ENCODE data around the gene CNTN2. TPM values are rescaled to one million over a fixed set of nuclear protein-coding genes. Genes with fewer than 3 reads are reported as not detected.

The CNTN2 gene
- total and polyA plus RNA-seq, 2 donors (not counting 1 experiment from before 2014, with no cell fraction given) = not detected

- H3K9ac ChIP-seq (ENCODE audit: insufficient read depth, low read length) = no peak overlapping the region
- H3K9me3 ChIP-seq (ENCODE audit: control insufficient read depth, insufficient read depth, low read depth, low read length) = no peaks in the 10 kb centered on the region
- DNase-seq (ENCODE audit: low read depth in 2 of 2) = no peak
- H2AFZ ChIP-seq (ENCODE audit: low read length) = no peak overlapping the region
- H4K20me1 ChIP-seq (ENCODE audit: control insufficient read depth, extremely low read depth, insufficient read depth, low read length) = no peaks in the 10 kb centered on the region
- no peaks in the 10 kb centered on the region for H3K79me2 ChIP-seq (ENCODE audit: control insufficient read depth, insufficient read depth, low read length)
- no peaks in the 10 kb centered on the region for H3K4me1 ChIP-seq (ENCODE audit: control insufficient read depth, extremely low read depth, insufficient read depth, low read length)
- no peak overlapping the region for H3K4me3 ChIP-seq (replicated peaks in 1 of 4; ENCODE audit: control extremely low read depth in 1 of 4, insufficient read depth in 1 of 4, low read depth in 3 of 4, low read length in 4 of 4)
- no peak overlapping the region for H3K27ac ChIP-seq (ENCODE audit: insufficient read depth, low read length)
- TF ChIP-seq EZH2 (IDR thresholded peaks at IDR 0.05; ENCODE audit: low read length, missing control alignments) (no peak), CTCF (conservative IDR thresholded peaks at IDR 0.05 in 1 of 2, IDR thresholded peaks at IDR 0.05 in 1 of 2; ENCODE audit: low read depth in 1 of 2, low read length in 2 of 2) (no peak)
- H3K4me2 ChIP-seq (ENCODE audit: extremely low read depth, insufficient read depth, low read length) = no peak overlapping the region
- H3K27me3 ChIP-seq (ENCODE audit: control insufficient read depth, insufficient read depth, low read length) = no peaks in the 10 kb centered on the region
- H3K36me3 ChIP-seq (ENCODE audit: control insufficient read depth, insufficient read depth, low read length) = no peaks in the 10 kb centered on the region
Observed at GRCh38 chr1:205062319-205062718, 19.3 kb downstream of the CNTN2 start.

- no peak overlapping the region for H2AFZ ChIP-seq (ENCODE audit: low read length)
- H3K36me3 ChIP-seq (ENCODE audit: control insufficient read depth, insufficient read depth, low read length) = no peaks in the 10 kb centered on the region
- no peaks in the 10 kb centered on the region for H4K20me1 ChIP-seq (ENCODE audit: control insufficient read depth, extremely low read depth, insufficient read depth, low read length)
- TF ChIP-seq EZH2 (IDR thresholded peaks at IDR 0.05; ENCODE audit: low read length, missing control alignments) (no peak), CTCF (conservative IDR thresholded peaks at IDR 0.05 in 1 of 2, IDR thresholded peaks at IDR 0.05 in 1 of 2; ENCODE audit: low read depth in 1 of 2, low read length in 2 of 2) (no peak)
- H3K27me3 ChIP-seq (ENCODE audit: control insufficient read depth, insufficient read depth, low read length) = no peaks in the 10 kb centered on the region
- no peak for DNase-seq (ENCODE audit: low read depth in 2 of 2)
- H3K9me3 ChIP-seq (ENCODE audit: control insufficient read depth, insufficient read depth, low read depth, low read length) = no peaks in the 10 kb centered on the region
- no peak overlapping the region for H3K4me2 ChIP-seq (ENCODE audit: extremely low read depth, insufficient read depth, low read length)
- H3K9ac ChIP-seq (ENCODE audit: insufficient read depth, low read length) = no peak overlapping the region
- H3K4me3 ChIP-seq (replicated peaks in 1 of 4; ENCODE audit: control extremely low read depth in 1 of 4, insufficient read depth in 1 of 4, low read depth in 3 of 4, low read length in 4 of 4) = no peak overlapping the region
- H3K4me1 ChIP-seq (ENCODE audit: control insufficient read depth, extremely low read depth, insufficient read depth, low read length) = no peaks in the 10 kb centered on the region
- no peaks in the 10 kb centered on the region for H3K79me2 ChIP-seq (ENCODE audit: control insufficient read depth, insufficient read depth, low read length)
- no peak overlapping the region for H3K27ac ChIP-seq (ENCODE audit: insufficient read depth, low read length)
Observed at GRCh38 chr1:205062895-205063294, 19.9 kb downstream of the CNTN2 start.

- H3K27me3 ChIP-seq (ENCODE audit: control insufficient read depth, insufficient read depth, low read length) = no peaks in the 10 kb centered on the region
- H3K79me2 ChIP-seq (ENCODE audit: control insufficient read depth, insufficient read depth, low read length) = no peaks in the 10 kb centered on the region
- no peaks in the 10 kb centered on the region for H4K20me1 ChIP-seq (ENCODE audit: control insufficient read depth, extremely low read depth, insufficient read depth, low read length)
- H2AFZ ChIP-seq (ENCODE audit: low read length) = no peak overlapping the region
- H3K4me2 ChIP-seq (ENCODE audit: extremely low read depth, insufficient read depth, low read length) = no peak overlapping the region
- no peaks in the 10 kb centered on the region for H3K9me3 ChIP-seq (ENCODE audit: control insufficient read depth, insufficient read depth, low read depth, low read length)
- no peak overlapping the region for H3K4me3 ChIP-seq (replicated peaks in 1 of 4; ENCODE audit: control extremely low read depth in 1 of 4, insufficient read depth in 1 of 4, low read depth in 3 of 4, low read length in 4 of 4)
- H3K27ac ChIP-seq (ENCODE audit: insufficient read depth, low read length) = no peak overlapping the region
- H3K36me3 ChIP-seq (ENCODE audit: control insufficient read depth, insufficient read depth, low read length) = no peaks in the 10 kb centered on the region
- no peaks in the 10 kb centered on the region for H3K4me1 ChIP-seq (ENCODE audit: control insufficient read depth, extremely low read depth, insufficient read depth, low read length)
- no peak for DNase-seq (ENCODE audit: low read depth in 2 of 2)
- TF ChIP-seq EZH2 (IDR thresholded peaks at IDR 0.05; ENCODE audit: low read length, missing control alignments) = no peak
- TF ChIP-seq CTCF (conservative IDR thresholded peaks at IDR 0.05 in 1 of 2, IDR thresholded peaks at IDR 0.05 in 1 of 2; ENCODE audit: low read depth in 1 of 2, low read length in 2 of 2) = no peak
- H3K9ac ChIP-seq (ENCODE audit: insufficient read depth, low read length) = no peak overlapping the region
Observed at GRCh38 chr1:205064301-205064700, 21.3 kb downstream of the CNTN2 start.

Data from fibroblast of lung (primary cell).